IPS-NIHi11 (cell line): Measurements from ENCODE around the gene SLC6A12.

Experiments
- DNase-seq: peaks from one replicate; pipeline ENCODE4 v3.0.0; 2012; ENCODE audit warnings: mixed read lengths, low spot score

The SLC6A12 gene

DNA sequence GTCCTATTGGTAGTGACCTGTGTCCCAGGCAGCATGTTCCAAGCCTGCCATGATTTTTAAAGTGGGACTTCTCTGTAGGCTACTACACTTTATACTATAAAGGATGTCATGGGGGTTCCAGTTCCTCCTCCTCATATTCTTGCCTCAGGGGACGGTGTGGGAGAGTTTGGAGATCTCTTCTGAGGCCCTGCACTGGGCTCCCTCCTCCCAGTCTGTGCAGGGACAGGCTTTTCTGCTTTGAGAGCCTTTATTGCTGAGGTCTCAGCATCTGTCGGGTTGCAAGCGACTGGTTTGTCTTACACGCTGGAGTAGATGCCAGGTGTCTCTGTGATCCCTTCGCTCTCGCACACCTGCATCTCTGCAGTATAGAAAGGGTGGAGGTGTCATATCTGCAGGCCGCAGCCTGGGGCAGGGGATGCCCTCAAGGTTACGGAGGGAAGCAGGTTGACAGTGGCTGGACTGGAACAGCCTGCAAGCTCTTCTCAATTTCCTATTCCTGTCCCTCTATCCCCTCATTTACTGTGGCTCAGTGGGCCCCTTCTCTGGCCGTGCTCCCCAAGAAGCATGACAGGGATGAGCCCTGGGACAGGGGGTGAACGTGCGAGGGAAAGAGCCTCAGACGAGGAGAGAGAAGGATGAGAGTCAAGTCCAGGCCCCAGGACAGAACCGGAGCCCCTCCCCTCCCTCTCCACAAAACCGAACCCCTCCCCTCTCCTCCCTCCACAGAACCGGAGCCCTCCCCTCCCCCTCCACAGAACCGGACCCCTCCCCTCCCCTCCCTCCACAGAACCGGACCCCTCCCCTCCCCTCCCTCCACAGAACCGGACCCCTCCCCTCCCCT, 51.3 kb downstream of the SLC6A12 start:
- peak; percentile 45 for DNase-seq

DNA sequence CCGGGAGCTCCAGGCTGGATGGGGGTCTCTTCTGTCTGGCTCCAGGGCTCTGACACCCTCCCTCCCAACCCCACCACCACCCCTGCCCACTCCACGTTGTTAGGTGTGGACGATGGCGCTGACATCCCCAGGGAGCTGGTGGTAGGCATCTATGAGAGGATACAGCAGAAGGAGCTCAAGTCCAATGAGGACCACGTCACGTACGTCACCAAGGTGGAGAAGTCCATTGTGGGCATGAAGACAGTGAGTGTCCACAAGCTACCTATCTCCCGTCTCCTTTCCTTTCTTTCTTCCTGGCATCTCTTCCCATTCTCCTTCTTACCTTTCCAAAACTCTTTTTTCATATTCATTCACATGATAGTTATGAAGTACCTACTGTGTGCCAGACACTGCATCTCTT, 52.1 kb downstream of the SLC6A12 start:
- no peak for DNase-seq

DNA sequence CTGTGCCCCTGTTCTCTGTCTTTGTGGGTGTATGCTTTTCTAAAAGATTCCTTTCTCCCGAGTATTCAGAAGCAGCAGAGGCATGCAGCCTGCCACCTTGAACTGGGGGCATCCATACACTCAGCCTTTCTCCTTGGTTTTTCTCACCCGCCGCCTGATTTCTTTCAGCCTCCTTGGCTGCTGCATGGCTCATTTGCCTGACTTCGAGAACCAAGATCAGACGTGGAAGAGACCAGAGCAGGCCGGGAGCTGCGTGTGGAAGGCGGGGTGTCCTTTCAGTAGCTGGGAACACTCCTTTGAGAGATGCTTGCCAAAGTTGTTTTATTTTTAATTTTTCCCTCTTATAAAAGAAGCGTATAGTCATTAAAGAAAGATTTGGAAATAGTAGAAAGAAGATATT, 53.1 kb downstream of the SLC6A12 start:
- DNase-seq, result no peak

DNA sequence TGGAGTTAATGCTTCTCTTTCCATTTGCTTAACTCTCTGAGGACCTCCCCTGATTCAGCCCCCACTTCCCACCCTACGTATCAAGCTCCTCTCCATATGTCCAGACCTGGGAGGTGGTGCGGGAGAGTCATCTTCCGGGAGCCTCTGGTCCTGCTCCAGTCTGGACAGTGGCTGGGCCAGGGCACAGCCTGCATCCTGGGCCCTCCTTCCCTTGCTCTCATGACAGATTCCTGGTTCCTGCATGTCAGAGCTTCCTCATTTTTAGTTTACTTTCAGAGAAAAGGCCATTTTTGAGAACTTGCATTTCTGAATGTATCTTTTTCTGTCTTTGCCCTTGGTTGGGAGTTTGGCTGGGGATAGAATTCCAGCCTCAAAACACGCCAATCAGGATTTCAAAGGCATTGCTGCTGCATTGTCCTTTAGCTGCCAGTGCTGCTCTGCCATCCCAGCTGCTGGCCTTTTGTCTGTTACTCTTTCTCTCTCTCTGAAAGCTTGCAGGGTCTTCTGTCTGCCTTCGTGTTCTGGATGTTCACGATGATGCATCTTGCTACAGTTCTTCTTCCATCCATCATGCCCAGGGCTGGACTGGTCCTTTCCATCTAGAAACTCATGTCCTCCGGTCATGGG, 54.7 kb downstream of the SLC6A12 start:
- no peak for DNase-seq

DNA sequence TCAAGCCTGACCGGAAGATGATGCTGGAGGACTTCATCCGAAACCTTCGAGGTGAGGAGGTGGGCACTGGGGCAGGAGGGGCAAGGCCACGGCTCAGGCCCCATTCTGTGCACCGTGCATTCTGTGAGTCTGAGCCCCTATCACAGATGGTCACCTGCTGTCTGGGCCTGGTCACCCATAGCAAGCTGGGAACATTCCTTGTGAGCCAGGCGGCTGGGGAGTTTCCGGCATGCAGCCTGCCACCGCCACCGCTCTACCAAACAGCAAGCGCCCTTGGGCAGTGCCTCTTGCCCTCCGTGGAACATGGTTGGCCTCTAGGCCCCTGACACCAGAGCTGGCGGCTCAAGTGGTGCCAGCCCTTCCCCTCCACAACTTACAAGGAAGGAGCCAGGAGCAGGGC, 56.3 kb downstream of the SLC6A12 start:
- DNase-seq, result no peak

DNA sequence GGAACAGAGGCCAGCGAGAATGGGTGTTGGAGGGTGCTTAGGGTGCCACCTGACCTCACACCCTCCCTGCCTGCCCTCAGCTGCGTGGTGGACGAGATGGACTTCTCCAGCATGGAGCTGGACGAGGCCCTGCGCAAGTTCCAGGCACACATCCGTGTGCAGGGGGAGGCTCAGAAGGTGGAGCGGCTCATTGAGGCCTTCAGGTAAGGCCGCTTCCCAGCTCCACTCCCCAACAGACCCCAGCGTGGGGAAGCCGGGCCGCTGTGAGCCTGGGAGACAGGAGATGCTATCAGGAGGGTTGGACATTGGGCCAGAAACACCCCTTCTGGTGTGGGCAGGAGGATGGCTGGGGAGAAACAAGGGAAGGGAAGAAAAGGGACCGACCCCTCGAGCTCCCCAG, 57.0 kb downstream of the SLC6A12 start:
- no peak for DNase-seq

DNA sequence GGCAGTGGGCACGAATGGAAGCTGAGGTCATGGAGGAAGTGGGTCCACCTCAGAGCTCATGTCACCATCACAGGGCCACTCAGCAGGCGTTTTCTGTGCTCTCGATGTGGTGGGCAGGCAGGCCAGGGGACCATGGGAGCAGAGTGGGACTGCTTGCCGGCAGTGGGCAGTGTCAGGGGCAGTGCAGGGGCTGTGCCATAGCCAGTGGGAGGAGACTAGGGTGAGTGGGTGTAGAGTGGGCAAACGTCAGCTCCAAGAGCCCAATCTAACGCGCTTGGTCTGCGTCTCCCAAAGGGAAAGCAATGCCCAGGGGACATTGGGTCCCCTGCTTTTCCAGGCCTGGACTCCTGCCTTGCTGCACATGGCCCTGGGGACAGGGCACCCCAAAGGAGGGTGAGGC, 58.3 kb downstream of the SLC6A12 start:
- DNase-seq, result no peak

DNA sequence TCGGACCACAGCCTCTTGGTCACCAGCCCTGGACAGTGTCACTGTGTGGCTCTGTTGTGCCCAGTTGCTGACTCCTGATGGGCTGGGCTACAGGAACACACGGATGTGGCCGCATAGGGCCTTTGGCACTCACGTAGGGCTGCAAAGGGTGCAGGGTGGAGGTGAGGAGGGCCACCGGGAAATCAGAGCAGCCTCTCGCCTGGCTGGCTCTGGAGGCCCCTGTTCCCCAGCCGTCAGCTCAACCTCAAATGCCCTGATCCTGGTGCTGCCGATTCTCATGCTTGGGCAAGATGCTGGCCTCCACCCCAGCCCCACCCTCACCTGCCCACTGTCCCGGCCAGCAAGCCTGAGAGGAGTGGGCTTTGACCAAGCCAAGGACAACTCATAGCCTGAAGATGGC, 59.0 kb downstream of the SLC6A12 start:
- DNase-seq, result no peak

DNA sequence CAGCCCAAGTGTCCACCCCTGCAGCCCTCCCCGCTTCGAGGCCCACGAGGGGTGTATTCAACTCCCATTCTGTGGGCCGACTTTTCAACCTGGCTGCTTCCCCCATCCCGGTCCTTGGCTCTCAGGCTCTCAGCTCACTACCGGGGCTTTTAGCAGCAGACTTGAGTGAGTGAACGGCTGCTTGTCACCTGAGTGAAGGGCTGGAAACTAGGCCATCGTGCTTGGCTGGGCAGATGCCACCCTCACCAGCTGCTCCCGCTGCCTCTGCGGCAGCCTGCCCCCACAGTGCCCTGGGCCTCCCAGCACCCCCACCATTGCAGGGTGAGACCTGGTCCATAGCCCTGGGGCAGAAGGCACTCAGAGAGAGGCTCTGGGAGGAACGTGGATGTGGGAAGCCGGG, 59.9 kb downstream of the SLC6A12 start:
- no peak for DNase-seq

DNA sequence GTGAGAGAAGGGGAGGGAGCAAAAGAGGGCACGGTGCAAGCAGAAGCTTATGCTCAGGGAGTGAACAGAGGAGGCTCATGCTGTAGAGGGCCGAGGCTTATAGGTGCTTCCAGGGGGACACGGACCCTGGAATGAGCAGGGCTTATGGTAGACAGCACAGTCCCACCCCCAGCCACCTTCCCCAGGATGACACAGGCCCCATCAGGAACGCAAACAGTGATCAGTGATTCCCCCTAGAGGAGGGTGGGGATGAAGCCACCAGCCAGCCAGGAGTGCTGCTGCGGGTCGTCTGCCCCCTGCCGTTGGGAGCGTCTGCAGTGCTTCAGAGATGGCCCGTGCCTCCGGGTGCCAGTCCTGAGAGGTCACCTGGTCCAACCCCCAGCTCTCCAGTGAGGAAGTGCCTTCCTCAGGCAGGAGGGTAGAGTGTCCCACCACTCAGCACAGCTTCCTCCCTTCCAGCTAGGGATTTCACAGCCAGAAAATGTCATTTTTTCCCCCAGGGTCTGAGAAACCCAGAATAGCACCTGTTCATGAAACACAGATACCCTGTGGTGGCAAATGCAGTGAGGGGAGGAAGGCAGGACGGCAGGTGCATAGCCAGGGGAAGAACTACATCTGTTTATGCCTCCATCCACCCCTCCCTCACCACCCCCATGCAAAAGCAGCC, 60.7 kb downstream of the SLC6A12 start:
- peak; percentile 91 for DNase-seq

DNA sequence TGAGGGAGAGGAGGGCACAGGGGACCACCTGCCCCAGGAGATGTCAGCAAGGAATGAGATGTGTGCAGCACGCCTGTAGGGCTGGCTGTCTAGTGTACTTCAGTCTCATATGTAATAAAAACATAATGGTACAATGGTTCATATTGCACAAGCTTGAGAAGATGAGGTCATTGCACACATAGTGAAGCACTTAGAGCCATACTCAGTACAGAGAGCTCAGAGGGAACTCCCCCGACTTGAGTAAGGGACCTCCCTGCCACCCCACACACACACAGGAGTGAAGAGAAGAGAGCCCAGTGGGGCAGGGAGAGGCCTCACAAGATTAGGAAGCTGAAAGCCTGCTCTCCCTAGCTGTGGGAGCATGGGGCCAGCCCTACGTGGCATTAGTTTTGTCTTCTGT, 61.5 kb downstream of the SLC6A12 start:
- DNase-seq, result no peak

DNA sequence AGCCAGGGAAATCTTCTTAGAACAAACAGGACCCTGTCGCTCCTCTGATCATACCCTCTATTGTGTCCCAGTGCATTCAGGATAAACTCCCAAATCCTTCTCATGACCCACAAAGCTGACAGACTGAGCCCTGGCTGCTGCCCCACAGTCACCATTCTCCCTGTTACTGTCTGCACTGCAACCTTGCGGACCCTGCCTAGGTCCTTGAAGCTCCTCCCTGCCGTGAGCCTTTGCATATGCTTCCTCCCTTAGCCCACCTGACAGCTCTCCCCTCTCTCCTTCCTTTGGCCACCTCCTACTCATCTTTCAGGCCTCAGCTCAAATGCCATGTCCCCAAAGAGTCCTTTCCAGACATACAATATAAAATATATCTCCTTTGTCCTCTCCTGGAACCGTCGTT, 62.4 kb downstream of the SLC6A12 start:
- no peak for DNase-seq

DNA sequence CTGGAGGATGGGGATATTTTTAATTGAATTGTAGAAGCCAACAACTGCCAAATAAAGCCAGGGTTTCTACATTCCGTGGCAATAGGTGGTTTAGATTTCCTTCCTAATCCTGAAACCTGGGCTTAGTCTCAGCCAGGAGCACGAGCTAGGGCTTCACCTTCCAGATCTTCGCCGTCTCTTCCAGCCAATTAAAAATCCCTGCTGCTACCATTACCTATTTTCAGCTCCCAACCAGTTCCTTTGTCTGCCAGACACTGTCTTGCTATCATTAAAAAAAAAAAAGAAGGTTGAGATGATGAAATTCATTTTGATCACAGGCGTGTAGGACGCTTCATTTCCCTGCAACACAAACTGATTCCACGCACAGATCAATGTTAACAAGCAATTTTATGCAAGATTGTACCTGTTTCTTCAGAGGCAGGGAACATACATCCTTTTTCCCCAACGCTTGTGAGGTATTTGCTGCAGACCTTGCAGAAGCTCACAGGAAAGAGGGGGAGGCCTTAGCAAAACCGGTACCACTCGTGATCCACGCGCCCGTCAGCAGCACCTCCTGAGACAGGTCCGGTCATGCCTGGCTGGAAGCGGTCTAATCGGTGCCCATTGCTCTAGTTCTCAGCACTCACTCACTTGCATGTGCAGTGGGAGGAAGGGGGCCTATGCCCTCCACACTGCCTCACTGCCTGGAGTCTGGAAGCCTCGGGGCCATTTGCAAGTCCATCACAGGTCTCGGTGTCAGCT, 65.1 kb downstream of the SLC6A12 start:
- DNase-seq, result no peak

DNA sequence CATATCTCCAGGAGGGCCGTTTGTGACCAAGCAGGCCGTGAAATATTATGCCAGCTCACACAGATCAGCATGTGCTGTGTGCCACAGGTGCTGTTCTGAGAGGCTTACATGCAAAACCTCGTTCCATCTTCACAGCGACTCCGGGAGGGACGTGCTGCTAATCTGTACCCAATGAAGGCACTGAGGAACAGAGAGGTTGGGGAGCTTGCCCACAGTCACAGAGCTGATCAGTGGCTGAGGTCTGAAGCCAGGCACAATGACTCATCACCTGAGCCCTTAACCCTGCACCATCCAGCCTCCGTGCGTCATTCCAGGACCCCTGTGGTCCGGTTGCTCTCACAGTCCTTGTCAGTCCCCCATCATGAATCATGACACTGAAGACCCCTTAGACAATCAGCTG, 66.7 kb downstream of the SLC6A12 start:
- no peak for DNase-seq

DNA sequence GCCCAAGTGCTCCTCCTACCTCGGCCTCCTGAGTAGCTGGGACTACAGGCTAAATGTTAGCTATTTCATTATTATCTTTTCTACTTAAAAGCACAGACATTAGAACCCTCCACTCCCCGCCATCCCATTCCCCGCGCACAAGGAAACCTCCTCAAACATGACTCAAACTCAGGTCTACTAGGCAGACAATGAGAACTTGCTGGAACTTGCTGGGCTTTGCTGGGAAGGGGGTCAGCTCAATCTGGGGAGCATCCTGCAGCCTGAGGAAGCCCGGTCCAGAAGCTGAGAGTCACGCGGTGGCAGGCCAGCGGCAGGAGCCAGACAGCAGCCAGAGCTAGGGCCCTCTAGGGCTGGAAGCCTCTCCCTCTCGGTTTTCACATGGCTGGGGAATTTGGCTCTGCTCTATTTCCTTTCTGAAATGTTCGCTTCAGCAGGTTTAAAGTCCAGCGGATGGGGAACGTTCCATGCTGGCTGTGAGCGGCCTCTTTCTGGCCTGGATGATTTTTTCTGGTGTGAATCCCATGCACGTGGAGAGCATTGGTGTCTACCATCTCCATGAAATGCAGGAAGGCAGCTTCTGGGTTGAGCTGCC, 68.5 kb downstream of the SLC6A12 start:
- DNase-seq, result no peak

DNA sequence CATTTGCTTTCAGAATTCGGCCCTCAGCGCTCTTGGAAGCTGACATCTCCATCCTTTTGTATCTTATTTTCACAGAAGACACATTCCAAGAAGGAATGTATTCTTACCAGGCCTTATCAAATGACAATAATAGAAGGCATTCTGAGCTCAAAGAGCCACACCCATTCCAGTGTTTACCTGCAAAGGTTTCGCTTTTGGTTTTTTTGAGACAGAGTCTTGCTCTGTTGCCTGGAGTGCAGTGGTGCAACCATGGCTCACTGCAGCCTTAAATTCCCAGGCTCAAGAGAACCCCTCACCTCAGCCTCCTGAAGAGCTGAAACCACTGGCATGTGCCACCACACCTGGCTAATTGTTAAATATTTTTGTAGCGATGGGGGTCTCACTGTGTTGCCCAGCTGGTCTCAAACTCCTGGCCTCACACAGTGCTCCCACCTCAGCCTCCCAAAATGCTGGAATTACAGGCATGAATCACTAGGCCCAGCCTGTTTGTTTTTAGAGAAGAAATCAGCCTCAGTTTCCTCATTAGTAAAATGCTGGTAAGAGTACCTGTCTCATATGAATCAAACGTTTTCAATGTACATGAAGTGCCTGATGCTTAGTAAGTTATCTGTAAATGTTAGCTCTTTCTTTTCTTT, 69.2 kb downstream of the SLC6A12 start:
- no peak for DNase-seq

DNA sequence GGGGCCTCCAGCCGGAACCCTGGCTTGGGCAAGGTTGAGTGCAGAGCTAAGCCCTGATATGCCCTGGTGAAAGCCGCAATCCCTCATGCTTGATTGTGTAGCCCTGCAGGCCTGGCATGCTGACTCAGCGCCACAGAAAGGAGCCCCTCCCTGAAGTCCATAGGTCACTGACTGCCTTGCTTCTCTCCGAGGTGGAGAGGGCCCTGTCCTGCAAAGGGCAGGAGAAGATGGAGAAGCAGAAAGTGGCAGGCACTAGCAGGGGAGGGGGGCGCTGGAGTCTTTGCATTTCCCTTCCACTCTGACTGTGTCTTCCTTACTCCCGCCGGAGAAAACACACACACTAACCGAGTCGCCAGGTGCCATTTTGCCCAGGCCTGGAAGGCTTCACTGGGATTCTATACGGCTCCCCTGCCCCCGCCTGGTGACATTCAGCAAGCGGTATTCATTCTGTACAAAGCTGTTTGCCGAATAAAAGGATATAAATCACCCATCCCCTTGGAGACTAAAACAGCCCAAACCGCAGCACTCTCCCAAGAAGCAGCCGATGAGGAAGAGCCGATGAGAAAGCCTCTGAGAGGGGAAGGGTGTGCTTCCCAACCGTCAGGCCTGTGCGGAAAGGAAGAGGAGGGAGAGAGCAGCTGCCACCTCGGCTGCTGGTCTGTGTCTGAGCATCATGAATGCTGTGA, 69.8 kb downstream of the SLC6A12 start:
- DNase-seq, result no peak

DNA sequence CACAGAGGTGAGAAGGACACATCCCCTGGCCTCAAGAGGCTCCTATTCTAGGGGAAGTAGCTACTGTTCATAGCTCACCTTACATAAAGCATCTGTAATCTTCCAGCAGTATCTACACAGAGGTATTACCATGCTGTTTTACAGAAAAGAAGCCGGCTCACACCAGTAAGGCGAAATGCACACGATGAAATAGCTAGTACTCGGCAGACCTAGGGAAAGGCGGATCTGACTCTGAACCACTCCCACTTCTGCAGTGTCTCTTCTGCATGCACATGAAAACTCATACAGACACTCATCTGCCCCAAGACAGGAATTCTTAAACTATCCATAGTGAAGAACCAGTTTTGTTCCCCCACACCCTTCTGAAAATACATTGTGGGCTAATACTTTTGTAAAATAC, 73.8 kb downstream of the SLC6A12 start:
- DNase-seq, result no peak
